ENCODE measurements around the gene MRTFA.

DNA sequence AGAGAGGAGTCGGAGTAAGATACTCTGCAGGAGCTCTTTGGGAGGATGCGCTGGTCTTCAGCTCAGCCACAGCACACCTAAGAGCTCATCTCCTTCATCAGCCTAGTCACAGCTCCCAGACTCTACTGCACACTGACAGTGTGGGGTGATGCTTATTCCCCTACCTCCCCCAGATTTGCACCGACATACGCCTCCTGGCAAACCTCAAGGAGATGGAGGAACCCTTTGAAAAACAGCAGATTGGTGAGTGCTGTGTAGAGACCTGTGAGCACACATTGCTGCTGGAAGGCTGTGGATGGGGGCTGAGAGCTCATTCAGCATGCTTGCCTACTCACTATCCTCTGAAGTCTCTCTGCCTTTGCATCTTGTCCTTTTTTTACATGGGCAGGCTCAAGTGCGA, 275.4 kb downstream of the MRTFA start:
- TF ChIP-seq, protein P1, sequence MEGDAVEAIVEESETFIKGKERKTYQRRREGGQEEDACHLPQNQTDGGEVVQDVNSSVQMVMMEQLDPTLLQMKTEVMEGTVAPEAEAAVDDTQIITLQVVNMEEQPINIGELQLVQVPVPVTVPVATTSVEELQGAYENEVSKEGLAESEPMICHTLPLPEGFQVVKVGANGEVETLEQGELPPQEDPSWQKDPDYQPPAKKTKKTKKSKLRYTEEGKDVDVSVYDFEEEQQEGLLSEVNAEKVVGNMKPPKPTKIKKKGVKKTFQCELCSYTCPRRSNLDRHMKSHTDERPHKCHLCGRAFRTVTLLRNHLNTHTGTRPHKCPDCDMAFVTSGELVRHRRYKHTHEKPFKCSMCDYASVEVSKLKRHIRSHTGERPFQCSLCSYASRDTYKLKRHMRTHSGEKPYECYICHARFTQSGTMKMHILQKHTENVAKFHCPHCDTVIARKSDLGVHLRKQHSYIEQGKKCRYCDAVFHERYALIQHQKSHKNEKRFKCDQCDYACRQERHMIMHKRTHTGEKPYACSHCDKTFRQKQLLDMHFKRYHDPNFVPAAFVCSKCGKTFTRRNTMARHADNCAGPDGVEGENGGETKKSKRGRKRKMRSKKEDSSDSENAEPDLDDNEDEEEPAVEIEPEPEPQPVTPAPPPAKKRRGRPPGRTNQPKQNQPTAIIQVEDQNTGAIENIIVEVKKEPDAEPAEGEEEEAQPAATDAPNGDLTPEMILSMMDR (IDR thresholded peaks at IDR 0.05), result no peak
- no peak for TF ChIP-seq POLR2A (IDR thresholded peaks at IDR 0.05)
